DMS114 treated with DMSO at 0.1 percent for 48 hours (cell line): ENCODE data around the gene GTF3C5.
"Not testable (repeated sequence)": the region's sequence is repeated elsewhere in the genome, so short reads cannot be mapped to it uniquely, and the experiment has no call there.

ENCODE experiments used
- DNase-seq: peaks from one replicate; lab custom pipeline; 2025; ENCODE audit not compliant: unreplicated experiment; lab: John Stamatoyannopoulos, UW

GTF3C5 gene

DNA sequence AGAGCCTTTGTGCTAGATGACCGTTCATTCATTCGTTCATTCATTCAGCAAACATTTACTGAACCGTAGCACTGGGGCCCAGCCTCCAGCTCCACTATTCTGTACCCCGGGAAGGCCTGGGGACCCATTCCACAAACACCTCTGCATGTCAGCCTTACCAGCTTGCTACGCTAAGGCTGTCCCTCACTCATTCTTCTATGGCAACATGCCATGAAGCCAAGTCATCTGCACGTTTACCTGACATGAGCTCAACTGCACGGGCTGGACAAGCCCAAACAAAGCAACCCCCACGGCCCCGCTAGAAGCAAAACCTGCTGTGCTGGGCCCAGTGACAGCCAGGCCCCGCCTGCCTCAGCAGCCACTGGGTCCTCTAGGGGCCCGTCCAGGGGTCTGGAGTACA lies 37.0 kb downstream of the GTF3C5 start:
- DNase-seq = no peak

GRCh38 chr9:133068431-133068830 lies 37.6 kb downstream of the GTF3C5 start:
- DNase-seq = not testable (repeated sequence)

GRCh38 chr9:133070500-133070961 lies 39.7 kb downstream of the GTF3C5 start:
- DNase-seq = not testable (repeated sequence)

GRCh38 chr9:133070985-133071384 lies 40.2 kb downstream of the GTF3C5 start:
- not testable (repeated sequence) for DNase-seq

GRCh38 chr9:133071484-133072150 lies 40.8 kb downstream of the GTF3C5 start:
- no peak for DNase-seq

GRCh38 chr9:133072210-133072609 lies 41.4 kb downstream of the GTF3C5 start:
- not testable (repeated sequence) for DNase-seq

DNA sequence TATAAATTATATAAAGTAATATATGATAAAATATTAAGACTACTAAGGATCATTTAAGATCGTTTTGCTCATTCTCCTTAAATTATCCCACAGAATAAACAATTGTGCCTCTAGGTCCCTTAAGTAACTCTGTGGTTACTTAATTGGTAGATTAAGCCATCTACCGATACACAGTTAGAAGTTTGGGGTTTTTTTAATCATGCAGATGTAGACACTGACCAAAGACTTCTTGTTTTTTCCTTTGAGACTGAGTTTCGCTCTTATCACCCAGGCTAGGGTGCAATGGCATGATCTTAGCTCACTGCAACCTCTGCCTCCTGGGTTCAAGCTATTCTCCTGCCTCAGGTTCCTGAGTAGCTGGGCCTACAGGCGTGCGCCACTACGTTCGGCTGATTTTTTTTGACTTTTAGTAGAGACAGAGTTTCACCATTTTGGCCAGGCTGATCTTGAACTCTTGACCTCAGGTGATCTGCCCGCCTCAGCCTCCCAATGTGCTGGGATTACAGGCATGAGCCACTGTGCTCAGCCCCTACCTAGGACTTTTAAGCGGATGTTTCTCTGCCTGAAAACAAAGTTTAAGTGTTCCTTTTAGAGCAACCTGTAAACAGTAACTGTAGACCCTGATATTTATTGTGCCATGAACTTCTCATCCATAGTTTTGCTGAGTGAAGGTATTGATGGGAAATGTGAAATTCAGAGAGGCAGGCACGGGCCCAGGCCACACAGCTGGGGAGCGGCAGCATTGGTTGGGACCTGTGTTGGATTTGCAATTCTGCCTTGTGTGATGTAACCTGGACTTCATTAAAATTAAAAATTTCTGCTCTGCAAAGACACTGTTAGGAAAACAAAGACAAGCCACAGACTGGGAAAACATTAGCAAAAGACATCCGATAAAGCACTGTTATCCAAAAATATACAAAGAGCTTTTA lies 42.6 kb downstream of the GTF3C5 start:
- no peak for DNase-seq

- no peak for DNase-seq
Measured at GRCh38 chr9:133074111-133074651, 43.4 kb downstream of the GTF3C5 start.

DNA sequence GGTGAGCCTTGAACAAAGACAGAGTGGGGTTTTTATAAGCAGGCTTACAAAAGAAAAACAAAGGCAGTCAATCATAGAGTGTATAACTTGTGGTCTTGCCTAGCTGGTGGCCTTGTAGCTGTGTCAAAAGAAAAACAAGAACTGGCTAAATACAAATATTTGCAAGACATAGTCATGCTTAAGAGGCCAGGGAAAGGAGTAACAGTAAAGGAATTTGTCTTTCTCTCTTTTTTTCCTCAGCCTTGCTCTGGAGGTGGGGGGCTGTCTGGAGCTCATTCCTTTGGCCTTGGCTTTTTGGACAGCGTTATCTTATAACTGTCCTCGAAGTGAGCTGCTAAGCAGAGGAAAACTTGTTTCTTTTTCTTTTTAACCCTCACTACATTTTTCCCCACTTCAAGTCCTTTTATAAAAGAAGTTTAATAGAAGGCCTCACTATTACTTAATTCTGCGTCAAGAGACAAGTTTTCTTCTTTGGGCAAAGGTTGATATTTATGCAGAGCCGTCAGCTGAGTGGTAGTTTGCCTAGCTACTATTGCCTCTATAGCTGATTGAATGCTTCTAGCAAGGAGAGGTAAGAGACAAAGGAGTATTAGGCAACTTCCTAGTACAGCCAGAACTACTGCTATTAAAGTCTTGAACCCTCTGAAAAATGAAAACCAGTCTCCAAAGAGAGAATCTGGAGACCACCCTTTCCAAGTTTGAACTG lies 45.3 kb downstream of the GTF3C5 start:
- DNase-seq = no peak

DNA sequence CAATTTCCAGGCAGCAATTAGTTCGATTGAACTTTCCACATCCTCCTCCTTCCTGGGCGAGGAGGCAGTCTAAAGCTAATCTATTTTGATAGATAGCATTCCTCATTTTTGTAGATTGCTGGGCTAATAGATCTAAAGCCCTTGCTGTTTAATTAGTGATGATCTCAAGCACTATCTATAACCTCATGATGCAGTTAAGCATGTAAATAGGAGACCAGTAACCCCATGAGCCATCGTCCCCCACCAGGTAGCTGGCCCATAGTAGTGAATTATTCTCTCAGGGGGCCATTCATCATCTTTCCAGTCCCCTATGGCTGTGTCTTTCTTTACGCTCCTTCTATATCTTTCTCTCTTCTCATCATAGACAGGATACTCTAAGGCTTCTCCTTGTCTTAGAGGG lies 45.9 kb downstream of the GTF3C5 start:
- DNase-seq = no peak

GRCh38 chr9:133078486-133078885 lies 47.7 kb downstream of the GTF3C5 start:
- DNase-seq = no peak

DNA sequence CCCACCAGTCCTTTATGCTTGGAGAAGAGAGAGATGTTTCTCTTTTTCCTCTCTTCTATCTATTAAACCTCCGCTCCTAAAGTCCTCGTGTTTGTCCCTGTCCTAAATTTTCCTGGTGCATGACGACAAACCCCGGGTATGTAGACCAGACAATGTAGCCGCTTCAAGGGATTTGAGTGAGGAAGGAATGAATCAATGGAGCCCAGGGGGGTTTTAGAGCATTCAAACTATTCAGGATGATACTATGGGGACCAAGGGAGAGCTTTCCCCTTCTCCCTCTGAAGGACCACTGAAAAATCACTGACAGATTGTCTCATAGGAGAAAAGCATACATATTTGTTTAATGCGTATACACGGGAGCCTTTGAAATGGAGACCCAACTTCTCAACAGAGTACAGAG lies 49.4 kb downstream of the GTF3C5 start:
- no peak for DNase-seq

DNA sequence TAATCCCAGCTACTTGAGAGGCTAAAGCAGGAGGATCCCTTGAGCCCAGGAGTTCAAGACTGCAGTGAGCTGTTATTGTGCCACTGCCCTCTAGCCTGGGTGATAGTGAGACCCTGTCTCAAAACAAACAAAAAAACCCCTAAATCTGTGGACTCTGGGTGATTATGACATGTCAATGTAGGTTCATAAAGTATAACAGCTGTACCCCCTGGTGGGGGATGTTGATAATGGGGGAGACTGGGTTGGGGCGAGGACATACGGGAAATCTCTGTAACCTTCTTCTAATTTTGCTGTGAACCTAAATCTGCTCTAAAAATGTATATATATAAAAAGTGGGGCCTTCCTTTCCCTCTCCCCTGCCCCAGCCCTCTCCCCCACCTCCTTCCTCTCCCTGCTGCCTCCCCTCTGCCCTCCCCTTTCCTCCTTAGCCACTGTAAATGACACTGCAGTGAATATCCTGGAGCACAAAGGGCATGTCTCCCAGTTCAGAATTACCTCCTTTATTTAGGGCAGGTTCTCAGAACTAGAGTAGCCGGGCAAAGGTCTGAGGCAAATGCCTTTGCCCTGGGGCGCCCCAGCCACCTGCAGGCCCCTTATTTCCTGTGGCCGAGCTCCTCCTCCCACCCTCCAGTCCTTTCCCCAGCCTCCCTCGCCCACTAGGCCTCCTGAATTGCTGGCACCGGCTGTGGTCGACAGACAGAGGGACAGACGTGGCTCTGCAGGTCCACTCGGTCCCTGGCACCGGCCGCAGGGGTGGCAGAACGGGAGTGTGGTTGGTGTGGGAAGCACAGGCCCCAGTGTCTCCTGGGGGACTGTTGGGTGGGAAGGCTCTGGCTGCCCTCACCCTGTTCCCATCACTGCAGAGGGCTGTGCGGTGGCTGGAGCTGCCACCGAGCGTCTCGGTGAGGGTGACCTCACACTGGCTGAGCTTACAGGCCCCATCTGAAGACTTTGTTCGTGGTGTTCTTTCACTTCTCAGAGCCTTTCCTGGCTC lies 50.3 kb downstream of the GTF3C5 start:
- DNase-seq = not testable (repeated sequence)

DNA sequence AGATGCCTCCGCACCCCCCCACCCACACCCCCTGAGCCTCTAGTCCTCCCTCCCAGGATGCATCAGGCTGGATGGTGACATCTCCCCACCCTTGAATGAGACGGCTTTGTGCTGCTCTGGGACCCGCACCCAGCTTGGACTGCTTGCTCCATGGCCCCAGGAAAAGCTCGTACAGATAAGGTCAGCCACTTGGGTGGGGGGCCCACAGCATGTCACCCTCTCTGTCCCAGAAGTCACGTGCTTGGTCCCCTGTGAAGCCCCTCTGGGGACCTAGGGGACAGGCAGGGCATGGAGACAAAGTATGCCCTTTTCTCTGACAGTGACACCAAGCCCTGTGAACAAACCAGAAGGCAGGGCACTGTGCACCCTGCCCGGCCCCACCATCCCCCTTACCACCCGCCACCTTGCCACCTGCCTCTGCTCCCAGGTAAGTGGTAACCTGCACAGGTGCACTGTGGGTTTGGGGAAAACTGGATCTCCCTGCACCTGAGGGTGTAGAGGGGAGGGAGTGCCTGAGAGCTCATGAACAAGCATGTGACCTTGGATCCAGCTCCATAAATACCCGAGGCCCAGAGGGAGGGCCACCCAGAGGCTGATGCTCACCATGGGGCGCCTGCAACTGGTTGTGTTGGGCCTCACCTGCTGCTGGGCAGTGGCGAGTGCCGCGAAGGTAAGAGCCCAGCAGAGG lies 51.3 kb downstream of the GTF3C5 start:
- not testable (repeated sequence) for DNase-seq

- not testable (repeated sequence) for DNase-seq
Measured at GRCh38 chr9:133083688-133084087, 52.9 kb downstream of the GTF3C5 start.

DNA sequence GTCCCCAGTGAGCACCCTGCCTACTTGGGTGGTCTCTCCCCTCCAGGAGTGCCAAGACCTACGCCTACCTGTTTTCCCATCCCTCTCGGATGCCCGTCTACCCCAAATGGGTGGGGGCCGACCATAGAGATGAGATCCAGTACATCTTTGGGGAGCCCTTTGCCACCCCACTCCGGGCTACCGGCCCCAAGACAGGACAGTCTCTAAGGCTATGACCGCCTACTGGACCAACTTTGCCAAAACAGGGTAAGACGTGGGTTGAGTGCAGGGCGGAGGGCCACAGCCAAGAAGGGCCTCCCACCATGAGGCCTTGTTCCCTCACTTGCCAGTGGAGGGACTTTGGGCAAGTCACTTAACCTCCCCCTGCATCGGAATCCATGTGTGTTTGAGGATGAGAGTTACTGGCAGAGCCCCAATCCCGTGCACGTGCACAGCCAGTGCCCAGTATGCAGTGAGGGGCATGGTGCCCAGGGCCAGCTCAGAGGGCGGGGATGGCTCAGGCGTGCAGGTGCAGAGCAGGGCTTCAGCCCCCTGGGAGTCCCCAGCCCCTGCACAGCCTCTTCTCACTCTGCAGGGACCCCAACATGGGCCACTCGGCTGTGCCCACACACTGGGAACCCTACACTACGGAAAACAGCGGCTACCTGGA lies 55.5 kb downstream of the GTF3C5 start:
- not testable (repeated sequence) for DNase-seq

DNA sequence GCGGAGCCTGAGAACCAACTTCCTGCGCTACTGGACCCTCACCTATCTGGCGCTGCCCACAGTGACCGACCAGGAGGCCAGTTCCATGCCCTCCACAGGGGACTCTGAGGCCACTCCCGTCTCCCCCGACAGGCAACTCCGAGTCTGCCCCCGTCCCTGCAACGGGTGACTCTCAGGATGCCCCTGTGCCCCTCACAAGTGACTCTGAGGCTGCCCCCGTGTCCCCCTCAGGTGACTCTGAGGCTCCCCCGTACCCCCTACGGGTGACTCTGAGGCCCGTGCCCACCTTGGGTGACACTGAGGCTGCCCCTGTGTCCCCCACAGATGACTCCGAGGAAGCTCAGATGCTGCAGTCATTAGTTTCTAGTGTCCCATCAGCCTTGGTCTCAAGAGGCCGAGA lies 56.1 kb downstream of the GTF3C5 start:
- no peak for DNase-seq

DNA sequence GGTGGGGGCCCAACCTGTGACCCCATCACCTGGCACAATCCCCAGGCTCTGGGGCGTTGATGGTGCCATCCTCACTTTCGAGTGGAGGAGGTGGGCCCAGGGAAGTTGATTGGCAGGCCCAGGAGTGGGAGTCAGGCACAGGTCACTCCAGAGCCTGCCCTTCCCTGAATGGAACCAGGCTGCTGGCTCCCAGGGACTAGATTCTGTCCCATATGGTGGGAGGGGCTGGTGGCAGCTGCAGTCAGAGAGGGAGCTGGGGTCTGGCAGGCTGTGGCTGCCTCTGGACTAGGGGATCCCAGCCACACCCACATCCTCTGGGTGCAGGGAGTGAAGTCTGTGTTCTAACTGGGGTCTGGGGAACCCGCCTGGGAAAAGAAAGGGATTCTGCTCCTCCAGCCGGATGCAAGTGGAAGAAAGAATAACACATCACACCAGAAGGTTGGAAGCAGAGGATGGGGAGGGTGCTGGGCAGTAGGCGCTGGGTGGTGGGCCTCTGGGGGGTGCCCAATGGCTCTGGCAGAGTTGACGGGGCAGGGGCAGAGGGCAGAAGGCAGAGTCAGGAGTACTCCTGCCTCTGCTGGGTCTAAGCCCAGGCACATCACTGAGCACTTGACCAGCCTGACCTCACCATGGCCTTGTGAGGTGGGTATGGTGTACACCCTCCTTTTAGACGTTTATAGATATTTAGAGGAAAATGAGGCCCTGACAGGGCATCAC lies 56.8 kb downstream of the GTF3C5 start:
- no peak for DNase-seq
